H9 (cell line): Measurements from ENCODE around the gene LINGO4. TPM values are rescaled to one million over a fixed set of nuclear protein-coding genes. Genes with fewer than 3 reads are reported as not detected.

Experiments
- DNase-seq: peaks from one replicate; pipeline ENCODE4 v3.0.0-alpha.2; 2017
- H2AFZ ChIP-seq: one replicate; pipeline ENCODE4 v1.6.1; 2013; ENCODE audit warnings: mild to moderate bottlenecking, low read length, control low read depth, moderate library complexity
- H2AK5ac ChIP-seq: 2 replicates; pipeline ENCODE4 v1.6.1; 2013; ENCODE audit warnings: low read length, control low read depth, mixed read lengths; ENCODE audit not compliant: insufficient read length
- H2BK120ac ChIP-seq: one replicate; pipeline ENCODE4 v1.6.1; 2013; ENCODE audit warnings: low read depth, mild to moderate bottlenecking, low read length, control low read depth, inconsistent platforms; ENCODE audit not compliant: poor library complexity, severe bottlenecking
- H2BK12ac ChIP-seq: 2 replicates; pipeline ENCODE4 v1.6.1; 2013; ENCODE audit warnings: low read length, control low read depth, mixed read lengths, low read depth; ENCODE audit not compliant: insufficient read length
- H2BK15ac ChIP-seq: 2 replicates; pipeline ENCODE4 v1.6.1; 2013; ENCODE audit warnings: low read depth, low read length, control low read depth
- H2BK20ac ChIP-seq: one replicate; pipeline ENCODE4 v1.6.1; 2013; ENCODE audit warnings: low read depth, mild to moderate bottlenecking, low read length, control low read depth, inconsistent platforms; ENCODE audit not compliant: poor library complexity, severe bottlenecking
- H2BK5ac ChIP-seq: 2 replicates; pipeline ENCODE4 v1.6.1; 2013; ENCODE audit warnings: low read length, control low read depth, mixed read lengths; ENCODE audit not compliant: insufficient read length
- H3K14ac ChIP-seq: 2 replicates; pipeline ENCODE4 v1.6.1; 2013; ENCODE audit warnings: low read length, control low read depth; ENCODE audit not compliant: insufficient read depth
- H3K18ac ChIP-seq: 2 replicates; pipeline ENCODE4 v1.6.1; 2013; ENCODE audit warnings: low read depth, mild to moderate bottlenecking, mixed read lengths, low read length, control low read depth; ENCODE audit not compliant: insufficient read length
- H3K23ac ChIP-seq: 2 replicates; pipeline ENCODE4 v1.6.1; 2013; ENCODE audit warnings: low read length, control low read depth, mixed read lengths, low read depth; ENCODE audit not compliant: insufficient read length
- H3K23me2 ChIP-seq: 2 replicates; pipeline ENCODE4 v1.6.1; 2013; ENCODE audit warnings: low read depth, mild to moderate bottlenecking, mixed read lengths, low read length, control low read depth; ENCODE audit not compliant: insufficient read length, poor library complexity, severe bottlenecking
- H3K27ac ChIP-seq: 2 replicates; pipeline ENCODE4 v1.5.1; 2013; ENCODE audit warnings: low read length, control low read depth, mixed read lengths, low read depth; ENCODE audit not compliant: insufficient read length
- H3K27me3 ChIP-seq: 2 replicates; pipeline ENCODE4 v1.6.1; 2013; ENCODE audit warnings: low read length, control low read depth, inconsistent platforms; ENCODE audit not compliant: insufficient read depth
- H3K4ac ChIP-seq: 2 replicates; pipeline ENCODE4 v1.6.1; 2013; ENCODE audit warnings: low read depth, mild to moderate bottlenecking, control low read depth, inconsistent platforms, low read length, moderate library complexity
- H3K4me1 ChIP-seq: 2 replicates; pipeline ENCODE4 v1.6.1; 2013; ENCODE audit warnings: low read length, control low read depth, inconsistent platforms; ENCODE audit not compliant: insufficient read depth
- H3K4me2 ChIP-seq: 2 replicates; pipeline ENCODE4 v1.6.1; 2013; ENCODE audit warnings: low read length, control low read depth, mixed read lengths; ENCODE audit not compliant: insufficient read length, insufficient read depth
- H3K56ac ChIP-seq: 2 replicates; pipeline ENCODE4 v1.6.1; 2013; ENCODE audit warnings: low read depth, mild to moderate bottlenecking, mixed read lengths, low read length, control low read depth; ENCODE audit not compliant: insufficient read length
- H3K79me1 ChIP-seq: 2 replicates; pipeline ENCODE4 v1.6.1; 2013; ENCODE audit warnings: low read depth, mild to moderate bottlenecking, moderate library complexity, low read length, control low read depth, inconsistent platforms; ENCODE audit not compliant: insufficient read depth, poor library complexity, severe bottlenecking
- H3K79me2 ChIP-seq: 2 replicates; pipeline ENCODE4 v1.6.1; 2013; ENCODE audit warnings: low read length, control low read depth, inconsistent platforms; ENCODE audit not compliant: insufficient read depth
- H3K9ac ChIP-seq: 2 replicates; pipeline ENCODE4 v1.6.1; 2013; ENCODE audit warnings: low read length, control low read depth, mixed read lengths; ENCODE audit not compliant: insufficient read length; ENCODE audit errors: extremely low read depth
- H3K9me3 ChIP-seq: one replicate; pipeline ENCODE4 v1.6.1; 2013; ENCODE audit warnings: low read depth, low read length, inconsistent platforms; ENCODE audit not compliant: control insufficient read depth
- H3T11ph ChIP-seq: one replicate; pipeline ENCODE4 v1.6.1; 2013; ENCODE audit warnings: mild to moderate bottlenecking, low read length, control low read depth, inconsistent platforms
- H4K20me1 ChIP-seq: one replicate; pipeline ENCODE4 v1.6.1; 2013; ENCODE audit not compliant: control insufficient read depth, insufficient read length, insufficient read depth
- H4K5ac ChIP-seq: 2 replicates; pipeline ENCODE4 v1.6.1; 2013; ENCODE audit warnings: low read depth, mild to moderate bottlenecking, mixed read lengths, low read length, control low read depth; ENCODE audit not compliant: insufficient read length
- H4K8ac ChIP-seq: replicated peaks from 2 replicates; pipeline ENCODE4 v1.6.1; 2013; ENCODE audit warnings: low read length, control low read depth, mixed read lengths, low read depth; ENCODE audit not compliant: insufficient read length
- H4K91ac ChIP-seq: 2 replicates; pipeline ENCODE4 v1.6.1; 2013; ENCODE audit warnings: low read depth, mild to moderate bottlenecking, moderate library complexity, mixed read lengths, low read length, control low read depth; ENCODE audit not compliant: insufficient read length
- H3K27ac Mint-ChIP-seq, 3 experiments: 2 replicates in 2 of 3; 3 replicates in 1 of 3; pipeline ENCODE4 v1.8.0; 2020 to 2021; ENCODE audit warnings: mixed read lengths in 3 of 3, mild to moderate bottlenecking in 1 of 3, moderate library complexity in 1 of 3
- H3K27me3 Mint-ChIP-seq: 2 replicates; pipeline ENCODE4 v1.8.0; 2021; ENCODE audit warnings: low read depth, mild to moderate bottlenecking, moderate library complexity, mixed read lengths
- H3K36me3 Mint-ChIP-seq, 3 experiments: 2 replicates in 2 of 3; 3 replicates in 1 of 3; pipeline ENCODE4 v1.8.0; 2020 to 2021; ENCODE audit warnings: low read depth in 3 of 3, mixed read lengths in 3 of 3; ENCODE audit not compliant: insufficient read depth in 1 of 3
- H3K4me1 Mint-ChIP-seq, 2 experiments: 2 replicates each; pipeline ENCODE4 v1.8.0; 2020; ENCODE audit warnings: mixed read lengths in 2 of 2
- H3K4me3 Mint-ChIP-seq, 2 experiments: 2 replicates in 1 of 2; 3 replicates in 1 of 2; pipeline ENCODE4 v1.8.0; 2020 to 2021; ENCODE audit warnings: mild to moderate bottlenecking in 2 of 2, mixed read lengths in 2 of 2, moderate library complexity in 1 of 2
- H3K9me3 Mint-ChIP-seq, 2 experiments: 2 replicates in 1 of 2; 3 replicates in 1 of 2; pipeline ENCODE4 v1.8.0; 2020; ENCODE audit warnings: mild to moderate bottlenecking in 2 of 2, mixed read lengths in 2 of 2, moderate library complexity in 1 of 2
- CTCF ChIP-seq: fragments of 200-600 bp; sonication (generic); conservative IDR thresholded peaks from 3 replicates; pipeline ENCODE4 v1.8.0; 2021; ENCODE audit warnings: antibody characterized with exemption, mild to moderate bottlenecking
- WGBS: extraction: QIAGEN DNeasy Blood & Tissue Kit; methylation state at CpG from one replicate; pipeline ENCODE4 v1.1.7; 2013; ENCODE audit warnings: missing lambda C conversion rate, low lambda C conversion rate, mixed read lengths; ENCODE audit not compliant: insufficient read length; ENCODE audit errors: extremely low coverage; 5-methylcytosine and 5-hydroxymethylcytosine counted together
- total RNA-seq: library from RNA; stranded (reverse); gene quantifications from 2 replicates; pipeline ENCODE4 v1.2.1, GENCODE V29; 2021

LINGO4 gene
- total RNA-seq, 1 experiment from 2014 or later = not detected

- Histone ChIP-seq H2BK12ac (no peak overlapping the region), H2AK5ac (no peak overlapping the region), H4K20me1 (no peaks in the 10 kb centered on the region), H3K27me3 (0 out of 2 replicates have a peak, but pooled peaks cover 2% of the 10 kb centered on the region), H3K4me2 (no peak overlapping the region), H3K23me2 (no peaks in the 10 kb centered on the region), H3K9me3 (no peaks in the 10 kb centered on the region), H3K4me1 (no peaks in the 10 kb centered on the region; the same call in 1 of the 2 replicates), H2BK15ac (no peak overlapping the region), H3K14ac (no peak overlapping the region), H4K91ac (no peak overlapping the region), H2AFZ (no peak overlapping the region), H2BK5ac (no peak overlapping the region), H2BK20ac (no peak overlapping the region), H3K56ac (no peak overlapping the region), H2BK120ac (no peak overlapping the region), H3T11ph (no peak overlapping the region), H3K4ac (no peak overlapping the region), H3K18ac (no peak overlapping the region), H3K79me2 (no peaks in the 10 kb centered on the region), H4K8ac (no peak overlapping the region), H3K27ac (no peak overlapping the region), H3K23ac (no peak overlapping the region), H3K9ac (no peak overlapping the region), H4K5ac (no peak overlapping the region), H3K79me1 (no peaks in the 10 kb centered on the region)
- Mint-ChIP-seq H3K4me1 (peaks cover 16 to 20% of the 10 kb centered on the region in 2 experiments), H3K27ac (no peak overlapping the region; a peak in 1 of 7 replicates), H3K9me3 (no peaks in the 10 kb centered on the region), H3K27me3 (peaks cover 8% of the 10 kb centered on the region), H3K36me3 (no peaks in the 10 kb centered on the region), H3K4me3 (no peak overlapping the region)
- no peak for TF ChIP-seq CTCF
- WGBS = no CpG with 5 or more reads among the region's 1 CpG
- DNase-seq = no peak
These were observed 2.5 kb upstream of the LINGO4 start for GRCh38 chr1:151807766-151808165.
